GM23338 (cell line): ENCODE measurements around the gene NDST3.
"Not testable (repeated sequence)": the region's sequence is repeated elsewhere in the genome, so short reads cannot be mapped to it uniquely, and the experiment has no call there.

Experiments
- CTCF ChIP-seq, 2 experiments: fragments of 200-600 bp in 1 of 2; sonication (generic) in 1 of 2; conservative IDR thresholded peaks; 2 replicates each; pipeline versions ENCODE4 v1.5.1 to v1.6.1; 2016 to 2017; ENCODE audit warnings: antibody characterized with exemption in 2 of 2, low read depth in 2 of 2, mild to moderate bottlenecking in 2 of 2, moderate library complexity in 1 of 2
- EZH2 ChIP-seq: fragments of 200-600 bp; sonication (generic); IDR thresholded peaks from one replicate; pipeline ENCODE4 v1.8.0; 2017; ENCODE audit warnings: antibody characterized with exemption, mild to moderate bottlenecking, low read depth; ENCODE audit not compliant: unreplicated experiment
- EZH2phosphoT487 ChIP-seq: fragments of 200-600 bp; sonication (generic); IDR thresholded peaks from one replicate; pipeline ENCODE4 v1.8.1; 2018; ENCODE audit warnings: antibody characterized with exemption; ENCODE audit not compliant: unreplicated experiment
- ZNF462 ChIP-seq: fragments of 250-450 bp; sonication (Bioruptor Pico); IDR thresholded peaks from 2 replicates; pipeline ENCODE4 v1.5.0; 2020; ENCODE audit warnings: mild to moderate bottlenecking, moderate library complexity

GRCh38 chr4:118299619-118300018, 265.3 kb downstream of the NDST3 start:
- not testable (repeated sequence) for TF ChIP-seq EZH2phosphoT487; CTCF (conservative IDR thresholded peaks at IDR 0.05; ENCODE audit: low read depth in 2 of 2); EZH2; ZNF462 (CRISPR knock-in tag)
